Fibroblast of lung (primary cell): ENCODE data around the gene PTGR1.

Experiments used
- CTCF ChIP-seq, 2 donors: IDR thresholded peaks in 1 of 2; conservative IDR thresholded peaks in 1 of 2; 1 replicate in 1 of 2; 2 replicates in 1 of 2; pipeline ENCODE4 v1.5.1; 2011 to 2012; ENCODE audit warnings: low read length in 2 of 2, control low read depth in 1 of 2, inconsistent platforms in 1 of 2, low read depth in 1 of 2, mild to moderate bottlenecking in 1 of 2
- EZH2 ChIP-seq: IDR thresholded peaks from 2 replicates; pipeline ENCODE4 v1.5.1; 2012; ENCODE audit warnings: low read length, control low read depth, mild to moderate bottlenecking; ENCODE audit errors: missing control alignments

- TF ChIP-seq CTCF (conservative IDR thresholded peaks at IDR 0.05 in 1 of 2, IDR thresholded peaks at IDR 0.05 in 1 of 2; ENCODE audit: low read depth in 1 of 2, low read length in 2 of 2) (no peak), EZH2 (no peak)
Measured at GRCh38 chr9:111525056-111525977, 74.1 kb downstream of the PTGR1 start, which contains the start of gene ZNF483.
